ENCODE measurements around the gene ADH1B.
"Not testable (repeated sequence)": the region's sequence is repeated elsewhere in the genome, so short reads cannot be mapped to it uniquely, and the experiment has no call there.

The ADH1B gene

GRCh38 chr4:99324361-99324760 is 3.2 kb upstream of the ADH1B start:
- DNase-seq (ENCODE audit: low spot score): no peak

GRCh38 chr4:99323756-99324155 is 2.6 kb upstream of the ADH1B start:
- DNase-seq (ENCODE audit: low spot score): no peak

GRCh38 chr4:99317811-99318210 is 3.4 kb downstream of the ADH1B start:
- not testable (repeated sequence) for DNase-seq (ENCODE audit: low spot score)

GRCh38 chr4:99317354-99317753 is 3.8 kb downstream of the ADH1B start:
- DNase-seq (ENCODE audit: low spot score): no peak

GRCh38 chr4:99315839-99316238 is 5.4 kb downstream of the ADH1B start:
- DNase-seq (ENCODE audit: low spot score): no peak

GRCh38 chr4:99314211-99314610 is 7.0 kb downstream of the ADH1B start:
- DNase-seq (ENCODE audit: low spot score): no peak

GRCh38 chr4:99310389-99310788 is 10.8 kb downstream of the ADH1B start:
- DNase-seq (ENCODE audit: low spot score): no peak

GRCh38 chr4:99305638-99306400 is 15.4 kb downstream of the ADH1B start:
- no peak for DNase-seq (ENCODE audit: low spot score)

GRCh38 chr4:99301376-99302164 is 19.6 kb downstream of the ADH1B start:
- no peak for DNase-seq (ENCODE audit: low spot score)

GRCh38 chr4:99300934-99301333 is 20.3 kb downstream of the ADH1B start:
- DNase-seq (ENCODE audit: low spot score): no peak

- DNase-seq (ENCODE audit: low spot score): no peak
Measured at GRCh38 chr4:99293357-99293756, 27.8 kb downstream of the ADH1B start.

- DNase-seq (ENCODE audit: low spot score): no peak
Measured at GRCh38 chr4:99290848-99291786, 30.1 kb downstream of the ADH1B start, which contains the start of gene ADH1A. ADH1A (minus strand) TSS chr4:99290985; CDS start chr4:99290914, 71 bp downstream.

- DNase-seq (ENCODE audit: low spot score): no peak
Measured at GRCh38 chr4:99285387-99285786, 35.8 kb downstream of the ADH1B start.

- no peak for DNase-seq (ENCODE audit: low spot score)
Measured at GRCh38 chr4:99282731-99283130, 38.5 kb downstream of the ADH1B start.

- DNase-seq (ENCODE audit: low spot score): no peak
Measured at GRCh38 chr4:99281261-99281660, 39.9 kb downstream of the ADH1B start.

GRCh38 chr4:99276417-99276816 is 44.8 kb downstream of the ADH1B start:
- no peak for DNase-seq (ENCODE audit: low spot score)

- DNase-seq (ENCODE audit: low spot score): no peak
Measured at GRCh38 chr4:99275885-99276284, 45.3 kb downstream of the ADH1B start.

- no peak for DNase-seq (ENCODE audit: low spot score)
Measured at GRCh38 chr4:99275050-99275449, 46.2 kb downstream of the ADH1B start.

- no peak for DNase-seq (ENCODE audit: low spot score)
Measured at GRCh38 chr4:99273704-99274103, 47.5 kb downstream of the ADH1B start.

- DNase-seq (ENCODE audit: low spot score): no peak
Measured at GRCh38 chr4:99264927-99265326, 56.3 kb downstream of the ADH1B start.
